Activated T-helper 1 cell treated with Interleukin-2 at 50 U/mL for 16 hours (primary cell): Measurements from ENCODE around the gene FMN2.
"Not testable (repeated sequence)": the region's sequence is repeated elsewhere in the genome, so short reads cannot be mapped to it uniquely, and the experiment has no call there.

Experiments used
- DNase-seq: peaks from one replicate; pipeline ENCODE4 v3.0.0-alpha.2; 2020; ENCODE audit warnings: low read depth

The FMN2 gene

GRCh38 chr1:240312872-240313271 lies 221.2 kb downstream of the FMN2 start:
- no peak for DNase-seq

GRCh38 chr1:240314845-240315801 lies 223.4 kb downstream of the FMN2 start:
- DNase-seq: no peak

GRCh38 chr1:240319998-240320397 lies 228.3 kb downstream of the FMN2 start:
- no peak for DNase-seq

GRCh38 chr1:240320659-240321058 lies 229.0 kb downstream of the FMN2 start:
- no peak for DNase-seq

GRCh38 chr1:240322943-240323342 lies 231.3 kb downstream of the FMN2 start:
- no peak for DNase-seq

- not testable (repeated sequence) for DNase-seq
Measured at GRCh38 chr1:240328382-240328781, 236.7 kb downstream of the FMN2 start.

- DNase-seq: no peak
Measured at GRCh38 chr1:240329443-240329842, 237.8 kb downstream of the FMN2 start.

- no peak for DNase-seq
Measured at GRCh38 chr1:240332672-240333071, 241.0 kb downstream of the FMN2 start.

- no peak for DNase-seq
Measured at GRCh38 chr1:240337781-240338180, 246.1 kb downstream of the FMN2 start.

GRCh38 chr1:240338837-240339236 lies 247.2 kb downstream of the FMN2 start:
- DNase-seq: no peak

GRCh38 chr1:240341365-240342250 lies 249.9 kb downstream of the FMN2 start:
- DNase-seq: no peak

- DNase-seq: no peak
Measured at GRCh38 chr1:240342251-240342625, 250.6 kb downstream of the FMN2 start.

- DNase-seq: no peak
Measured at GRCh38 chr1:240343045-240343444, 251.4 kb downstream of the FMN2 start.

GRCh38 chr1:240343966-240344365 lies 252.3 kb downstream of the FMN2 start:
- DNase-seq: no peak

GRCh38 chr1:240344918-240345317 lies 253.2 kb downstream of the FMN2 start:
- DNase-seq: no peak

GRCh38 chr1:240349695-240350094 lies 258.0 kb downstream of the FMN2 start:
- DNase-seq: no peak

- DNase-seq: no peak
Measured at GRCh38 chr1:240350910-240351331, 259.2 kb downstream of the FMN2 start.

GRCh38 chr1:240351690-240352089 lies 260.0 kb downstream of the FMN2 start:
- no peak for DNase-seq

GRCh38 chr1:240352769-240353168 lies 261.1 kb downstream of the FMN2 start:
- no peak for DNase-seq

- DNase-seq: no peak
Measured at GRCh38 chr1:240356568-240356967, 264.9 kb downstream of the FMN2 start.

GRCh38 chr1:240362046-240362445 lies 270.4 kb downstream of the FMN2 start:
- no peak for DNase-seq

GRCh38 chr1:240362826-240363225 lies 271.1 kb downstream of the FMN2 start:
- DNase-seq: no peak

- DNase-seq: no peak
Measured at GRCh38 chr1:240363315-240363714, 271.6 kb downstream of the FMN2 start.
